ENCODE results near the gene PDE4D. TPM values are rescaled to one million over a fixed set of nuclear protein-coding genes. Genes with fewer than 3 reads are reported as not detected.

Gene PDE4D
- 6.4 TPM for polyA plus RNA-seq (2012; ENCODE audit: insufficient read depth, insufficient read length, low read depth)

DNA sequence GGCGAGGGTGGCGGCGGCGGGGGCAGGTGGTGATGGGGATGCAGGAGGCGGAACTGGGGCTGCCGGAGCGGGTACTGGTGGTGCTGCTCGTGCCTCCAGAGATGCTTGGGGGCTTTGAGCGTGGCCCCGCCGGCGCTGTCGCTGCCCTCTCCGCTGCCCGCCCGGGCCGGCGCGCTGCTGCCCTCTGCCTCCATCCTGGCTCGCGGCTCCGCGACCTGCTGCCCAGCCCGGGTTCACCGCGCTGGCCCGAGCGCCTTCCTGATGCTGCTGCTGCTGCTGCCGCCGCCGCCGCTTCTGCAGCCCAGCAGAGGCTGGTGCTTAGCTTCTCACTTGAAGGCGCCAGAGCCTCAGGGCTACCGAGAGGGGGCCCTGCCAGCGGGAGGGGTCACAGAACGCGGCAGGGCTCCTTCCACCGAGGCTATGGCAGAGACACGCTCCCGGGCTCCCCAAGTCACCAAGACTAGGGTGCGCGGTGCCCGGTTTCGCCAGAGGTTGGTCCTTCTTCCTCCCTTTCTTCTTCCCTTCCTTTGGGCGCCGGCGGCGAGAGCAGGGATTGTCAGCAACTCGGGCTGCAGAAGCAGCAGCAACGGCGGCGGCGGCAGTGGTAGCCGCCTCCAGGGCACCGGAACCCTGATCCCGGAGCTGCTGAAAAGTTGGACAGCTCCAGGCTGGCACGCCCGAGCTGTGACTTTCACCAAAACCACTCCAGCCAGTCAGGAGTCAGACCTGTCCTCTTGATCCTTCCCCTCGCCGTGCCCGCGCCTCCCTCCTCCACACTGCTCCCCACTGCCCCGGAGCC, at the start of gene PDE4D:
TSS of gene PDE4D (minus strand) at position 298 of the 799 bp plus-strand sequence.
- Histone ChIP-seq H3K27me3 (peaks cover 54% of the 10 kb centered on the region), H3K9me3 (no peaks in the 10 kb centered on the region), H3K4me1 (no peaks in the 10 kb centered on the region), H3K4me3 (ENCODE audit: low read depth, low read length) (peak within 1 kb of the TSS; percentile 40), H3K36me3 (no peaks in the 10 kb centered on the region)
- TF ChIP-seq, protein P1, sequence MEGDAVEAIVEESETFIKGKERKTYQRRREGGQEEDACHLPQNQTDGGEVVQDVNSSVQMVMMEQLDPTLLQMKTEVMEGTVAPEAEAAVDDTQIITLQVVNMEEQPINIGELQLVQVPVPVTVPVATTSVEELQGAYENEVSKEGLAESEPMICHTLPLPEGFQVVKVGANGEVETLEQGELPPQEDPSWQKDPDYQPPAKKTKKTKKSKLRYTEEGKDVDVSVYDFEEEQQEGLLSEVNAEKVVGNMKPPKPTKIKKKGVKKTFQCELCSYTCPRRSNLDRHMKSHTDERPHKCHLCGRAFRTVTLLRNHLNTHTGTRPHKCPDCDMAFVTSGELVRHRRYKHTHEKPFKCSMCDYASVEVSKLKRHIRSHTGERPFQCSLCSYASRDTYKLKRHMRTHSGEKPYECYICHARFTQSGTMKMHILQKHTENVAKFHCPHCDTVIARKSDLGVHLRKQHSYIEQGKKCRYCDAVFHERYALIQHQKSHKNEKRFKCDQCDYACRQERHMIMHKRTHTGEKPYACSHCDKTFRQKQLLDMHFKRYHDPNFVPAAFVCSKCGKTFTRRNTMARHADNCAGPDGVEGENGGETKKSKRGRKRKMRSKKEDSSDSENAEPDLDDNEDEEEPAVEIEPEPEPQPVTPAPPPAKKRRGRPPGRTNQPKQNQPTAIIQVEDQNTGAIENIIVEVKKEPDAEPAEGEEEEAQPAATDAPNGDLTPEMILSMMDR (IDR thresholded peaks at IDR 0.05; ENCODE audit: low read depth, low read length) = no peak
- DNase-seq = peak; percentile 46

DNA sequence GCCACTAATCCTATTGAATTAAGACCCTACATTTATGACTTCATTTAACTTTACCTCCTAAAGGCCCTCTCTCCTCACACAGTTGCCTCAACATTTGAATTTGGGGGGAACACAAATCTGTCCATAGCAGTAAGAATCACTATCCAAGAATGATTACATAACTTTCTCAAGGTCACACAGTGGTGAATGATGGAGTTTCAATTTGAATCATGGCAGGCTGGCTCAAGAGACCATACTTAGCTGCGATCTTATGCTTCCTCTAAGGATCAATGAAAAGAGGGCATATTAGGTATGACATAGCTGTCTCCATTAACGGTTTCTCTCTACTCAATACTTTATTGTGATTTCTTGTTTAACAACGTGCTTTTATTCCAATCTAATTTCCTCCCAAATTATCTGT, 44.1 kb upstream of the PDE4D start:
- Histone ChIP-seq H3K4me3 (ENCODE audit: low read depth, low read length) (no peak overlapping the region), H3K36me3 (no peaks in the 10 kb centered on the region), H3K9me3 (no peaks in the 10 kb centered on the region), H3K4me1 (no peaks in the 10 kb centered on the region), H3K27me3 (no peaks in the 10 kb centered on the region)
- no peak for DNase-seq
- TF ChIP-seq, protein P1 (IDR thresholded peaks at IDR 0.05; ENCODE audit: low read depth, low read length) = no peak

DNA sequence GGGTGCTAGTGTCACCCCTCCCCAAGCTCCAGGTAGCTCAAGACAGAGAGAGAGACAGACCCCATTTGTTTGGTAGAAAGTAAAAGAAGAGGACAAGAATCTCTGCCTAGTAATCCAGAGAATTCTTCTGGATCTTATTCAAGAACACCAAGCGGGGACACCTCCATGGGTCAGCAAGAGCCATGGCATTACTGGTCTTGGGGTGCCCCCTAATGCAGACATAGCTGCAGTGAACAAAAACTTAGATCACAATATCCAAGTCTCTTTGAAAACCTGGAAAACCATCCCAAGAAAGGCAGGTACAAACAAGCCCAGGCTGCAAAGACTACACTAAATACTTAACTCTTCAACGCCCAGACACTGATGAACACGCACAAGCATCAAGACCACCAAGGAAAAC, 29.9 kb upstream of the PDE4D start:
- H3K36me3 ChIP-seq = no peaks in the 10 kb centered on the region
- TF ChIP-seq, protein P1 (IDR thresholded peaks at IDR 0.05; ENCODE audit: low read depth, low read length) = peak; percentile 10; the same call in 1 of the 2 replicates
- no peaks in the 10 kb centered on the region for H3K9me3 ChIP-seq
- no peaks in the 10 kb centered on the region for H3K4me1 ChIP-seq
- H3K4me3 ChIP-seq (ENCODE audit: low read depth, low read length) = no peak overlapping the region
- H3K27me3 ChIP-seq = no peaks in the 10 kb centered on the region; the same call in 1 of the 2 replicates
- no peak for DNase-seq

DNA sequence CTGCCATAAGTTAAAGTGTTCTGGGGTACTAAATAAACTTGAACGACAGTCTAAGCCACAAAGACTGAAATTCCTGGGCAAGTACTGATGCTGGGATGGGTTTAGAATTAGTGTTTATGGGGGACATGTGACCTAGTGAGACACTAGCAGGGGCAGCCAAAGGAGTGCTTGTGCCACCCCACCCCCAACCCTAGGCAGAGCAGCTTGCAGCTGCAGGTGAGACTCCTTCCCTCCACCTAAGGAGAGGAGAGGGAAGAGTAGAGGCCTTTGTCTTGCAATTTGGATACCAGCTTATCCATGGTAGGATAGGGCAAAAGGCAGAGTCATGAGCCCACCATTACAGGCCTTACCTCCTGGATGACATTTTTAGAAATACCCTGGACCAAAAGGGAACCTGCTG, 28.7 kb upstream of the PDE4D start:
- H3K4me1 ChIP-seq = no peaks in the 10 kb centered on the region
- DNase-seq = no peak
- no peaks in the 10 kb centered on the region for H3K36me3 ChIP-seq
- no peaks in the 10 kb centered on the region for H3K27me3 ChIP-seq
- TF ChIP-seq, protein P1 (IDR thresholded peaks at IDR 0.05; ENCODE audit: low read depth, low read length) = no peak
- H3K4me3 ChIP-seq (ENCODE audit: low read depth, low read length) = no peak overlapping the region
- H3K9me3 ChIP-seq = no peaks in the 10 kb centered on the region

DNA sequence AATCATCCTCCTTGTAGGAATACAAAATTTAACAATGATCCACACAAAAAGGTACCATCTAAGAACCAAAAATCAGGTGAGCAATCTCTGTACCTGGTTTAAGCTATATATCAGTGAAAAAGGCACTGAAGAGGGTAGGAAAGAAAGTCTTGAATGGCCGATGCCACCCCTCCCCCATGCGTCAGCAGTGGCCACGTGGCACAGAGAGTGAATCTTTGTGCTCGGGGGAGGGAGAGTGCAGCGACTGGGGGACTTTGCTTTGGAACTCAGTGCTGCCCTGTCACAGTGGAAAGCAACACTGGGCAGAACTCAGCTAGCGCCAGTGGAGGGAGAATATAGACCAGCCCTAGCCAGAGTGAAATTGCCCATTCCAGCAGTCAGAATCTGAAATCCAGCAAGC, 28.3 kb upstream of the PDE4D start:
- DNase-seq = no peak
- no peak overlapping the region for H3K4me3 ChIP-seq (ENCODE audit: low read depth, low read length)
- no peaks in the 10 kb centered on the region for H3K27me3 ChIP-seq
- no peaks in the 10 kb centered on the region for H3K9me3 ChIP-seq
- no peaks in the 10 kb centered on the region for H3K36me3 ChIP-seq
- TF ChIP-seq, protein P1 (IDR thresholded peaks at IDR 0.05; ENCODE audit: low read depth, low read length) = no peak
- no peaks in the 10 kb centered on the region for H3K4me1 ChIP-seq

DNA sequence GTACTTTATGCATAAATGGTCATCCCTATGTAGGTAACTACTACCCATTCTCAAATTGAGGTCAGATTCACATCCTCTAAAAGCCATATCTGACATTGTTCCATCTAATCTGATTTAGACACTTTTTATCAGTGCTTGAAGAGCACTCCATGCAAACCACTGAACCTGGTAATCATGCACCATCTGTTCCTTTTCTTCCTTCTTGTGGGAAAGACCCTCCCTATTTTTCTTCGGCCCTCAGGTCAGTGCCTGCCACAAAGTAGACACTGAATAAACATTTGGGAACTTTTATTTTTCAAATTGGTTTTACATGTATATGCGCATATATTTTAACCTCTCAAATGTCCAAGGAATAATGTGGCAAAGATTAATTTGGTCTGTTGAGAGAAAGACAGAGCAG, 26.0 kb upstream of the PDE4D start:
- Histone ChIP-seq H3K4me3 (ENCODE audit: low read depth, low read length) (no peak overlapping the region), H3K27me3 (0 out of 2 replicates have a peak, but pooled peaks cover 3% of the 10 kb centered on the region), H3K9me3 (no peaks in the 10 kb centered on the region), H3K4me1 (no peaks in the 10 kb centered on the region), H3K36me3 (no peaks in the 10 kb centered on the region)
- no peak for DNase-seq
- TF ChIP-seq, protein P1 (IDR thresholded peaks at IDR 0.05; ENCODE audit: low read depth, low read length) = no peak

Measured in BE2C (cell line).